Esophagus muscularis mucosa (tissue), 4 donors: ENCODE measurements around the gene MMP15. TPM values are rescaled to one million over a fixed set of nuclear protein-coding genes. Genes with fewer than 3 reads are reported as not detected.

Source experiments
- DNase-seq: peaks from one replicate; pipeline ENCODE4 v3.0.0-alpha.2; 2017; ENCODE audit errors: extremely low spot score
- H3K27ac ChIP-seq, 4 donors: fragments of 200-600 bp; sonication (generic); replicated peaks in 1 of 4; 1 replicate in 3 of 4; 2 replicates in 1 of 4; pipeline ENCODE4 v1.5.1; 2016 to 2019; ENCODE audit warnings: mild to moderate bottlenecking in 1 of 4
- H3K27me3 ChIP-seq, 4 donors: fragments of 200-600 bp; sonication (generic); one replicate each; pipeline versions ENCODE4 v1.5.1 to v1.6.0; 2016 to 2019
- H3K36me3 ChIP-seq, 4 donors: fragments of 200-600 bp; sonication (generic); one replicate each; pipeline ENCODE4 v1.5.1; 2016 to 2019
- H3K4me1 ChIP-seq, 4 donors: fragments of 200-600 bp; sonication (generic); one replicate each; pipeline ENCODE4 v1.5.1; 2016 to 2019
- H3K4me3 ChIP-seq, 4 donors: fragments of 200-600 bp; sonication (generic); 1 replicate in 2 of 4; 2 replicates in 2 of 4; pipeline ENCODE4 v1.5.1; 2016 to 2019; ENCODE audit warnings: mild to moderate bottlenecking in 4 of 4, moderate library complexity in 1 of 4
- H3K9me3 ChIP-seq, 4 donors: fragments of 200-600 bp; sonication (generic); 1 replicate in 3 of 4; 2 replicates in 1 of 4; pipeline ENCODE4 v1.5.1; 2016 to 2019
- CTCF ChIP-seq, 3 experiments: fragments of 200-600 bp in 2 of 3; fragments of 450-650 bp in 1 of 3; sonication (generic) in 2 of 3; IDR thresholded peaks; one replicate each; pipeline ENCODE4 v1.5.1; 2017 to 2019; ENCODE audit warnings: antibody characterized with exemption in 3 of 3, mild to moderate bottlenecking in 2 of 3, moderate library complexity in 1 of 3
- EP300 ChIP-seq: sonication (generic); formaldehyde crosslinking; IDR thresholded peaks from one replicate; pipeline ENCODE4 v1.6.1; 2017; ENCODE audit warnings: antibody characterized with exemption
- POLR2A ChIP-seq: fragments of 450-650 bp; IDR thresholded peaks from one replicate; pipeline ENCODE4 v1.6.1; 2017; ENCODE audit warnings: antibody characterized with exemption, moderate library complexity, mild to moderate bottlenecking, low read depth
- POLR2AphosphoS5 ChIP-seq, 2 donors: sonication (generic); formaldehyde crosslinking; IDR thresholded peaks; one replicate each; pipeline ENCODE4 v1.6.1; 2017; ENCODE audit warnings: antibody characterized with exemption in 2 of 2
- WGBS: methylation state at CpG from one replicate; pipeline ENCODE4 v1.1.5; 2018; 5-methylcytosine and 5-hydroxymethylcytosine counted together
- intact Hi-C: fragments of 100-400 bp; cut with DNase I; formaldehyde crosslinking; loops from one replicate; pipeline ENCODE4 v1.15.1; 2023
- total RNA-seq, 4 donors: library from RNA; depleted of rRNA; stranded (reverse); fragments of >200 nt; gene quantifications; one replicate each; pipeline versions ENCODE4 v1.1.0 to v1.2.1, GENCODE V29; 2016

The MMP15 gene
- total RNA-seq, 4 donors from 2014 or later: 3.8 to 16.3 (median 8.7) TPM

- Histone ChIP-seq H3K27ac (no peak overlapping the region), H3K27me3 (no peaks in the 10 kb centered on the region), H3K36me3 (peaks cover 0 to 79% (median 73%) of the 10 kb centered on the region in 4 donors), H3K4me3 (no peak overlapping the region), H3K9me3 (no peaks in the 10 kb centered on the region), H3K4me1 (peaks cover 6 to 16% (median 12%) of the 10 kb centered on the region in 4 donors)
- TF ChIP-seq CTCF (IDR thresholded peaks at IDR 0.05) (no peak), EP300 (no peak), POLR2AphosphoS5 (IDR thresholded peaks at IDR 0.05) (no peak), POLR2A (no peak)
- no peak for DNase-seq
- intact Hi-C loops: no loop called here
- WGBS: 90% methylated on average over 19 of the region's 26 CpGs
Observed at GRCh38 chr16:58039829-58040495, 14.4 kb downstream of the MMP15 start.

GRCh38 chr16:58040496-58040846, 14.9 kb downstream of the MMP15 start:
- no peaks in the 10 kb centered on the region for H3K27me3 ChIP-seq
- peaks cover 0 to 84% (median 78%) of the 10 kb centered on the region in 4 donors for H3K36me3 ChIP-seq
- H3K4me3 ChIP-seq: no peak overlapping the region
- peaks cover 6 to 14% (median 9%) of the 10 kb centered on the region in 4 donors for H3K4me1 ChIP-seq
- no peak for DNase-seq
- H3K27ac ChIP-seq: no peak overlapping the region
- intact Hi-C loops: no loop called here
- no peaks in the 10 kb centered on the region for H3K9me3 ChIP-seq
- WGBS: 90% methylated on average over 2 of the region's 12 CpGs
- TF ChIP-seq POLR2A: no peak
- no peak for TF ChIP-seq POLR2AphosphoS5 (IDR thresholded peaks at IDR 0.05)
- TF ChIP-seq EP300: no peak
- no peak for TF ChIP-seq CTCF (IDR thresholded peaks at IDR 0.05)

GRCh38 chr16:58040945-58041627, 15.5 kb downstream of the MMP15 start:
- no peak overlapping the region for H3K4me3 ChIP-seq
- DNase-seq: no peak
- H3K9me3 ChIP-seq: no peaks in the 10 kb centered on the region
- no peaks in the 10 kb centered on the region for H3K27me3 ChIP-seq
- peaks cover 2 to 8% (median 6%) of the 10 kb centered on the region in 4 donors for H3K4me1 ChIP-seq
- no peak overlapping the region for H3K27ac ChIP-seq
- 90% methylated on average over 5 of the region's 14 CpGs for WGBS
- intact Hi-C loops: no loop called here
- TF ChIP-seq POLR2A (no peak), POLR2AphosphoS5 (IDR thresholded peaks at IDR 0.05) (no peak), CTCF (IDR thresholded peaks at IDR 0.05) (no peak), EP300 (no peak)
- peaks cover 0 to 88% (median 79%) of the 10 kb centered on the region in 4 donors for H3K36me3 ChIP-seq

GRCh38 chr16:58041628-58041955, 16.0 kb downstream of the MMP15 start:
- WGBS: no CpG with 5 or more reads among the region's 18 CpGs
- Histone ChIP-seq H3K36me3 (peaks cover 0 to 88% (median 79%) of the 10 kb centered on the region in 4 donors), H3K4me3 (no peak overlapping the region), H3K9me3 (no peaks in the 10 kb centered on the region), H3K27ac (no peak overlapping the region), H3K27me3 (no peaks in the 10 kb centered on the region), H3K4me1 (peaks cover under 1 to 7% (median 2%) of the 10 kb centered on the region in 4 donors)
- intact Hi-C loops: no loop called here
- no peak for DNase-seq
- TF ChIP-seq POLR2A (no peak), EP300 (no peak), CTCF (IDR thresholded peaks at IDR 0.05) (no peak), POLR2AphosphoS5 (IDR thresholded peaks at IDR 0.05) (no peak)
